Muscle layer of duodenum (tissue), 2 donors: ENCODE data around the gene MATCAP1.

Experiments
- H3K27ac ChIP-seq: one replicate; pipeline ENCODE4 v1.7.0; 2013; ENCODE audit warnings: mild to moderate bottlenecking, low read length
- H3K27me3 ChIP-seq: one replicate; pipeline ENCODE4 v1.7.0; 2013; ENCODE audit warnings: low read depth, mild to moderate bottlenecking, control low read depth, low read length
- H3K36me3 ChIP-seq, 2 donors: one replicate each; pipeline ENCODE4 v1.7.0; 2013; ENCODE audit warnings: low read length in 2 of 2, control low read depth in 1 of 2, mild to moderate bottlenecking in 1 of 2; ENCODE audit not compliant: insufficient read depth in 2 of 2, control insufficient read depth in 1 of 2
- H3K4me1 ChIP-seq, 2 donors: one replicate each; pipeline ENCODE4 v1.7.0; 2013; ENCODE audit warnings: low read length in 2 of 2, mild to moderate bottlenecking in 2 of 2, control low read depth in 1 of 2, moderate library complexity in 1 of 2; ENCODE audit not compliant: insufficient read depth in 2 of 2, control insufficient read depth in 1 of 2
- H3K4me3 ChIP-seq, 2 donors: one replicate each; pipeline ENCODE4 v1.7.0; 2013; ENCODE audit warnings: low read length in 2 of 2, low read depth in 1 of 2, mild to moderate bottlenecking in 1 of 2
- H3K9me3 ChIP-seq, 2 donors: one replicate each; pipeline ENCODE4 v1.7.0; 2013; ENCODE audit warnings: low read length in 2 of 2, control low read depth in 1 of 2, mild to moderate bottlenecking in 1 of 2; ENCODE audit not compliant: control insufficient read depth in 1 of 2
- donor health status: healthy.

MATCAP1 gene

DNA sequence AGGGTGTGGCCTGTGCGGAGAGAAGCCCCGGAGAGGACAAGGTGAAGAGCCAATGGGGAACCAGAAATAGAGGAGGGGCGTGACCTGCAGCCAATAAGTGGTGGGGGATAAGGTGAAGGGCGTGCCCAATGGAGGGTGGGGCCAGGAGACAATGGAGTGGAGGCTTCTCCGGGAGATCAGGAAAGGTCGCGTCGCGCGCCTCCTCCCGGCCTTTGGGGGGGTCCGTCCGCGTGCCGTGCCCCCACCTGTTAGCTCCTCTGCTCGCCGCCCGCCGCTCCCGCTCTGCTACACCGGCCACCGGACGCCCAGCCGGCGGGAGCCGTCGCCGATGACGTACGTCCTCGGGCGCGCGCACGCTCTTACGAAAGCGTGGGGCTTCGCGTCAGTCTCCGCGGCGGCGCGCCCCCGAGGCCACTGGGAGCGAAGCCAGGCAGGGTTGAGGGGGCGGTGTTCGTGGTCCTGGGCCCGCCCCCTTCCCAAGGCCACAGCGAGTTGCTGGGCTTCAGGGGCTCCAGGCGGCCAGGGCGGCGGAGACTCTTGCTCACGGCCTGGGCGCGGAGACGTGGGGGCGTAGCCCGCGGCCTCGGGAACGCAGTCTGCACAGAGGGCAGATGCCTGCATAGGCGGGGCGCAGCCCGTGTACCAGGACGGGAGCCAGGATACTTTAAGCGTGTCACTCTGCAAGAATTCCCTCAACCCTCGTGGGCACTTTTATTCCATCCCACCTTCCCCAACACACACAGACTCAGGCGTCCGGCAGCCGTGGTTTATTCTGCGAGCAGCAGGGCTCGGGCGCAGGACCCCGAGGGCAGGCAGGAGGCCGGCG is at the start of gene MATCAP1:
MATCAP1 (minus strand) TSS at position 337 of the 826 bp plus-strand sequence. CDS start 3,353 bp downstream, outside the sequence.
- Histone ChIP-seq H3K4me1 (peaks cover 9 to 32% of the 10 kb centered on the region in 2 donors), H3K27ac (peak within 1 kb of the TSS; percentile 79), H3K4me3 (peak within 1 kb of the TSS; percentile 53 to 85), H3K36me3 (no peaks in the 10 kb centered on the region), H3K27me3 (no peaks in the 10 kb centered on the region), H3K9me3 (no peaks in the 10 kb centered on the region)

DNA sequence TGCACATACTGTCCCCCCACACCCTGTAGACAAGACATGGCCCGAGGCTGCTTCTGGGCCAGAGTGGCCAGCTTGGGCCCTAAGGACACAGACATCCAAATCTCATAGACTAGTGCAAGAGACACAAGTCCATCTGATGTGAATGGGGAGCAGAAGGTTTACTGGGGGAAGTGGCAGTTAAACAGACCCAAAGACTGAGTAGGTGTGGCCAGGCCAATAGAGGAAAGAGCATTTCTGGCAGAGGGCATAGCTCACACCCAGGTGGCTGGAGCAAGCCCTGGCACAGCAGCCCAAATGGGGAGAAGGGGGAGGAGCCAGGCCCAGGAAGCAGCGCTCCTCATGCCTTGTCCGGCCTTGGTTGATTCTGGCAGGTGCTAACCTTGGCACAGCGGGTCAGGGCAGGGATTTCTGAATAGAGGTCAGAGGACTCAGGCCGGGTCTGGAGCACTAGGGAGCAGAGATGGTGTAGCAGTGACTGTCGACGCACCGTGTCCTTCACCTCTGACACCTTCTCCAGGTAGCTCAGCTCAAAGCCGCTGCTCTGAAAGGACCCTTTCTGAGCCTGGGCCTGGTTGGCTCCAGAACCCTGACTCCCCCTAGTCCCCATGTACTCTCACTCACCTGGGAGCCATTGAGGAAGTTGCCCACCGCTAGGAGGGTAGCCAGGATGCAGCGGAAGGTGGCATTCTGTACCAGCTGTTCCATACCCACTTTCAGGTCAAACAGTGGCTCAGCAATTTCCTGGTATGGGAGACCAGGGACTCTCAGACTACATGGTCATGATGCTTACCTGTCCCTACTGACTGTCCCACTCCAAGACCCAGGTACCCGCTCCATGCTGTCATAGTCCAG is 47.3 kb upstream of the MATCAP1 start:
- Histone ChIP-seq H3K27me3 (no peaks in the 10 kb centered on the region), H3K9me3 (no peaks in the 10 kb centered on the region), H3K27ac (no peak overlapping the region), H3K4me1 (peaks cover 8 to 15% of the 10 kb centered on the region in 2 donors), H3K4me3 (no peak overlapping the region), H3K36me3 (peaks cover 43 to 70% of the 10 kb centered on the region in 2 donors)

DNA sequence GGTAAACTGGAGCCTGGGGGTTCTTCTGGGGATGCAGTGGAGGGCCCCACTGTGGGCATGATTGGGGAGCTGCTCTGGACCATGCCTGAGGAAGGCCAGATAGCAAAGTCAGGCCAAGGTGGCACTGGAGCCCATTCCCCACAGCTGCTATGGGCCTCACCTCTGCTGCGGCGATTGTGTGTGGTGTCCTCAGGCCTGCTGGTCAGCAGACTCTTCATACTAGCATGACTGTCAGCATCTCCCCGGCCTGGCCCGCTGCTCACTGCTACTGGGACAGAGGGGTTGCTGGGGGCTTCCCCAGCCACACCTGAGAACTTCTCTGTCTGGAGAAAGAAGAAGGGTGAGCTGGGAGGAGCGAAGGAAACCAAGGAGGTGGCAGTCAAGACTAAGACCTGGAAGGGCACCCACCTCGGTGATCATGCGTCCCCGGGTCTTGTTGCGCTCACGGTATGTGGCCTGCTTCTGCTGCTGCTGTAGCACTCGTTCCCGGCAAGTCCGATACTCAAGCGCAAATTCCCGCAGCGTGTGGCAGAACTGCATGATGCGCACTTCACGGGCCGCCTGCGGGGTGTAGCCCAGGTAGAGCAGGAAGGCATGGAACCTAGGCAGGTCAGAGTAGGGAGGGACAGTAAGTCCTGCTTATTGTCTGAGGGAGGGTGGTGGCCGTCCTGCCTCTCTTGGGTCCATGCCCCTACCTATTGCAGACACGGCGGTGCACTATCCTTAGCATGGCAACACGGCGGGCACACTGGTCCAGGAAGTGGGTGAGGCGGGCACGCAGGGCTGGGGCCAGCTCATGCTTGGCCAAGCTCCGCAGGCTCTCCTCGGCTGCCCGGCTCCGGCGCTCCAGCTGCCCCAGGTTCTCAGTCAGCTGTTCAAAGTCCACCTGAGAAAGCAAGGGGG is 46.4 kb upstream of the MATCAP1 start:
- no peaks in the 10 kb centered on the region for H3K27me3 ChIP-seq
- peaks cover 8 to 23% of the 10 kb centered on the region in 2 donors for H3K4me1 ChIP-seq
- H3K9me3 ChIP-seq, result no peaks in the 10 kb centered on the region
- no peak overlapping the region for H3K27ac ChIP-seq
- H3K36me3 ChIP-seq, result peaks cover 36 to 64% of the 10 kb centered on the region in 2 donors
- no peak overlapping the region for H3K4me3 ChIP-seq

DNA sequence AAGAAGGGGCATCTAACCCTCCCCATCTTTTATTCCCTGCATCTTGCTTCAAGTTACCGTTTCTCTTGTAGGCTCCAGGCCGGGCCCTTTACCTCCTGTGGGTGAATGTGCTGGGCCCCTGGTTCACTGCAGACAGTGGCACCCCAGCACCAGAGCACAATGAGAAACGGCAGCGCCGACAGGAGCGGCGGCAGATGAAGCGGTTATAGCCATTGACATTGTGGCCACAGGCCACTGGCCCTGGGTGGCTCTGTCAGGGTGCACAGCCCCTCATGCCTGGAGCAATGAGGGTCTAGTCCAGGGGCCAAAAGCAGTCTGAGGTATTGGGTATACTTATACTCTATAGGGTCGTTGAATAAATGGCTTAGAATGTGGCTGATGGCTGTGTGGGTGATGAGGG is 45.1 kb upstream of the MATCAP1 start:
- peaks cover 36 to 54% of the 10 kb centered on the region in 2 donors for H3K36me3 ChIP-seq
- H3K4me3 ChIP-seq, result no peak overlapping the region
- H3K4me1 ChIP-seq, result peaks cover 8 to 28% of the 10 kb centered on the region in 2 donors
- H3K27me3 ChIP-seq, result no peaks in the 10 kb centered on the region
- no peaks in the 10 kb centered on the region for H3K9me3 ChIP-seq
- H3K27ac ChIP-seq, result no peak overlapping the region

DNA sequence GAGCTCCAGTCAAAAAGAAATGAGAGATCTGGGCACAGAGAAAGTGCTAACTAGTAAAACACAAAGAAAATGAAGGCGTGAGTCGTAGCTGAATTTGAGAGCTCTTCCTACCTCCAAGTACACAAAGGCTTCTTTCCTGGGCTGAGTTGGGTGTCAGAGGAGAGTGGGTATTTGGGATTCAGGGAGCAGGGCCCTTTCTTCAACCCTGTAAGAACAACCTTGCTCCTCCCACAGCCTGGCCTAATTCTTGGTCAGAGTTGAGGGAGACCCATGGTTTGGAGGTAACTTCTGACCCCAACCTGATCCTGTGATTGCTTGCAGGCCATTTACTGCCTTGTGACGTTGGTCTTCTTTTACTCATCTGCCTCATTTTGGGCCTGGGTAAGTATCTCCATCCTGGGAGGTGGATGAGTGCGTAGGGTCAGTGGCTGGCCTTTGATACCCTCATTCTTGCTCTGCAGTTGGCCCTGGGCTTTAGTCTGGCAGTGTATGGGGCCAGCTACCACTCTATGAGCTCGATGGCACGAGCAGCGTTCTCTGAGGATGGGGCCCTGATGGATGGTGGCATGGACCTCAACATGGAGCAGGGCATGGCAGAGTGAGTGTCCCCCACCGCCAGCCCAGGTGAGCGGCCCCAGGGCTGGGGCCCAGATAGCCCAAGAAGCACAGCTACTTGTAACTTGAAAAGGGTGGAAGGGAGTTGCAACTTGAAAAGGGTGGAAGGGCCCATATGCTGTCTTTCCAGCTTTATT is 44.4 kb upstream of the MATCAP1 start:
- Histone ChIP-seq H3K4me1 (peaks cover 8 to 30% of the 10 kb centered on the region in 2 donors), H3K27me3 (no peaks in the 10 kb centered on the region), H3K27ac (no peak overlapping the region), H3K9me3 (no peaks in the 10 kb centered on the region), H3K36me3 (peaks cover 32 to 48% of the 10 kb centered on the region in 2 donors), H3K4me3 (peak overlapping the region; percentile 97 to 100)

DNA sequence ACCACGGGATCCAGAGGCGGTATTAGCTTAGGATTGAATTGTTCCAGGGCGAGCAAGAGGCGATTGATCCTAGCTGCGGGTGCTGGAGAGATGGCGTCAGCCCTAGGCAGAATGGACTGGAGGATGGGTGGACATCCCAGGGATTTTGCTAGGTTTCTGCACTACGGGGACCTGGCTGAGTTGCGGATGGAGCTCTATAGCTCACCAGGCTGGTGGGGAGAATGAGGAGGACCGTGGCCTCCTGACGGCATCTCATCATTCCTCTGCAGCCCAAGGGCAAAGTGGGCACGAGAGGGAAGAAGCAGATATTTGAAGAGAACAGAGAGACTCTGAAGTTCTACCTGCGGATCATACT is 43.8 kb upstream of the MATCAP1 start:
- no peaks in the 10 kb centered on the region for H3K27me3 ChIP-seq
- peaks cover 31 to 46% of the 10 kb centered on the region in 2 donors for H3K36me3 ChIP-seq
- H3K27ac ChIP-seq, result peak overlapping the region; percentile 88
- peaks cover 8 to 30% of the 10 kb centered on the region in 2 donors for H3K4me1 ChIP-seq
- H3K4me3 ChIP-seq, result peak overlapping the region; percentile 97 to 100
- H3K9me3 ChIP-seq, result no peaks in the 10 kb centered on the region

DNA sequence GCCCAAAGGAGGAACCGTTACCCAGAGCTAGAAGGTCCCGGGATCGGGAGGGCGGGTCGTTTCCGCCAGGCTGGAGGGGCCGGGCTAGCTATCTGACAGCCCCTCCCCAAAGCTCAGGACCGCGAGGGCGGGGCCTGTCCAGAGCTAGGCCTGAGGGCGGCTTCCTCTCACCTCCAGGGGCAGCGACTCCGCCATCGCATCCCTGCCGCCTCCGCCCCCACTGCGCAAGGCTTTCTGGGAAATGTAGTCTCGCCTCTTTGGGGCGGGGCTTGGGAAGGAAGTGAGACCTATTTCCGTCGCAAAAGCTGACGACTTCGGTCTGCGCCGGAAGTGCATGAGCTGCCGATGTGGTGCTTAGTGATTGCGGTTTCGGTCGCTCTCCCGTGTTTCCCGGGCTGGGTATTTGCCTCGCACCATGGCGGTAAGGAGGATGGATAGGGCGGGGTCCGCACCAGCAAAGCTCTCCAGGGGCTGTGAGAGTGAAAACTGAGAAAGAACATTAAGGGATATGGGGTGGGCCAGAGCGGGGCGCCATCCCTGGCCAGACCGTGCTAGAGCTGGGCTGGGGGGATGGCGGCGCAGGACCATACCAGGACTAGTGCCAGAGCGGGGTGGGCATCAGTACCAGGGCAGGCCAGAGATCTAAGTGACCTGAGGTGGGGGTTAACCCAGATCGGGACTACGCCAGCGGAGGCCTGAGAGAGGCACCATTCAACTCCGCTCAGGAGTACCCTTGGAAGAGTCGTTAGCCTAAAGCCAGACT is 43.2 kb upstream of the MATCAP1 start, which contains the start of gene TMEM208:
TMEM208 (plus strand) TSS at position 327 of the 763 bp plus-strand sequence; CDS start at position 416, 89 bp downstream.
- H3K4me1 ChIP-seq, result peaks cover 8 to 30% of the 10 kb centered on the region in 2 donors
- peaks cover 31 to 46% of the 10 kb centered on the region in 2 donors for H3K36me3 ChIP-seq
- H3K4me3 ChIP-seq, result peak within 1 kb of the TSS; percentile 97 to 100
- no peaks in the 10 kb centered on the region for H3K9me3 ChIP-seq
- peak within 1 kb of the TSS; percentile 88 for H3K27ac ChIP-seq
- H3K27me3 ChIP-seq, result no peaks in the 10 kb centered on the region

DNA sequence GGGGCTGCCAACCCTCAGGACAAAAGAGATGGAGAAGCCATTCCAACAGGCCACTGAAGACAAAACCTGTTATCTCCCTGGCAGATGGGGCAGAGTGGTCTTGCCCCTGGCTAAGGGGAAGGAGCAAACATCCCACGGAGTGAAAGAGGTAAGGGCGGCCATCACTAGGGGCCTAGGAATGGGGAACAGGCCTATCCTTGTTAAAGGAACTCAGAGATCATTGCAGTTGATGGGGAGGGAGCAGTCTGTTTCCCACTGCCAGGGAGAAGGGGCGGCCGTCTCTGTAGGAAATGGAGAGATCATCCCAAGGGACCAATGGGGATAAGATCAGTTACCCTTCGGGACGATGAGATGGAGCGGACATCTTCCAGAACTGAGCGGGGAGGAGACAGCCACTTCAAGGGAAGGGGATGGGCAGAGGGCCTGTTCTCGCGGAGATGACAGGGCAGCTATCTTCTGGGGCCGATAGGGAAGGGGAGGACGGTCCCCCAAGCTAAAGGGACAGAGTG is 42.6 kb upstream of the MATCAP1 start:
- Histone ChIP-seq H3K4me3 (peak overlapping the region; percentile 97 to 100), H3K4me1 (peaks cover 8 to 30% of the 10 kb centered on the region in 2 donors), H3K36me3 (peaks cover 25 to 40% of the 10 kb centered on the region in 2 donors), H3K9me3 (no peaks in the 10 kb centered on the region), H3K27me3 (no peaks in the 10 kb centered on the region), H3K27ac (peak overlapping the region; percentile 88)

DNA sequence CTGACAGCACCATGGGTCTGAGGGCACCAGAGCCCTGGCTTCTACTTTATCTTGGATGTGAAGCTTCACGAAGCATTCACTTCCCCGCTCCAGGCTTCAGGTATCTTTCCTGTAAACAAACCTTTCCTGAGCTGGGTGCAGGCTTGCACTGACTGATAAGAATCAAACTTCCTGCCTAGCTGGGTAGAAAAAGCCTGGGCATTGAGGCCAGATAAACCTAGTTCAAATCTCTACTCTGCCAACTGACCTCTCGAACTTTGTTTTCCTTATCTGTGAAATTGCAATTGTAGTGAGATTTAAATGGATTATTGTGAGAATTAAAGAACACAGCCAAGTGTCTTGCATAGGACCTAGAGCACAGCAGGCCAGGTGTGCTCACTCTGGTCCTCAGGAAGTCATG is 40.2 kb upstream of the MATCAP1 start:
- no peaks in the 10 kb centered on the region for H3K27me3 ChIP-seq
- H3K27ac ChIP-seq, result no peak overlapping the region
- H3K36me3 ChIP-seq, result peaks cover 6 to 17% of the 10 kb centered on the region in 2 donors
- no peak overlapping the region for H3K4me3 ChIP-seq
- H3K9me3 ChIP-seq, result no peaks in the 10 kb centered on the region
- H3K4me1 ChIP-seq, result peaks cover 8 to 30% of the 10 kb centered on the region in 2 donors
